GM21619 (cell line): Measurements from ENCODE around the gene ANKS3.

ENCODE experiments used
- ATAC-seq: cut with Tn5 transposase; IDR thresholded peaks from one replicate; pipeline ENCODE4 v1.9.1; 2021; ENCODE audit not compliant: unreplicated experiment

Gene ANKS3

DNA sequence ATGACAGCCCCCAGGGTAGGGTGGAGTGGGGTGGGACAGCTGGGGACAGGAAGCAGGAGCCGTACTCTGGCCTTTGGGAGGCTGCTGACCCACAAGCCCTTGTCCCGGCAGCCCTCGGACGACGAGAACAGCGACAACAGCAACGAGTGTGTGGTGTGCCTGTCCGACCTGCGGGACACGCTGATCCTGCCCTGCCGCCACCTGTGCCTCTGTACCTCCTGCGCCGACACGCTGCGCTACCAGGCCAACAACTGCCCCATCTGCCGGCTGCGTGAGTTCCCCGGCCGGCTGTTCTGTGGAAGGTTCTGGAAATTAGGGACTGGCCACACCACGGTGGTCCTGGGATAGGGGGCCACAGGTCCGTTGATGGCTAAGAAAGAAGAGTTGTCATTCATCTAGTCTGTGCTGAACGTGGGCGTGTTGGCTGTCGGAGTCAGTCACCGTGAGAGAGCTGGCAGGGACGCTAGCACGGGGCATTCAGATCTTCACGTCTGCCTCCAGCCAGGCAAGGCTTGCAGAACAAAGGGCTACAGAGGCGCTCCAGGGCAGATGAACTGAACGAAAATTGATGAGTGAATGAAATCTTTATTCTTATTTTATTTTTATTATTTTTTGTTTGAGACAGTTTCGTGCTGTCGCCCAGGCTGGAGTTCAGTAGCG, 60.6 kb downstream of the ANKS3 start:
- no peak for ATAC-seq

GRCh38 chr16:4668313-4668960, 65.6 kb downstream of the ANKS3 start:
- no peak for ATAC-seq

- ATAC-seq = no peak
Measured at GRCh38 chr16:4667203-4667963, 66.7 kb downstream of the ANKS3 start.

DNA sequence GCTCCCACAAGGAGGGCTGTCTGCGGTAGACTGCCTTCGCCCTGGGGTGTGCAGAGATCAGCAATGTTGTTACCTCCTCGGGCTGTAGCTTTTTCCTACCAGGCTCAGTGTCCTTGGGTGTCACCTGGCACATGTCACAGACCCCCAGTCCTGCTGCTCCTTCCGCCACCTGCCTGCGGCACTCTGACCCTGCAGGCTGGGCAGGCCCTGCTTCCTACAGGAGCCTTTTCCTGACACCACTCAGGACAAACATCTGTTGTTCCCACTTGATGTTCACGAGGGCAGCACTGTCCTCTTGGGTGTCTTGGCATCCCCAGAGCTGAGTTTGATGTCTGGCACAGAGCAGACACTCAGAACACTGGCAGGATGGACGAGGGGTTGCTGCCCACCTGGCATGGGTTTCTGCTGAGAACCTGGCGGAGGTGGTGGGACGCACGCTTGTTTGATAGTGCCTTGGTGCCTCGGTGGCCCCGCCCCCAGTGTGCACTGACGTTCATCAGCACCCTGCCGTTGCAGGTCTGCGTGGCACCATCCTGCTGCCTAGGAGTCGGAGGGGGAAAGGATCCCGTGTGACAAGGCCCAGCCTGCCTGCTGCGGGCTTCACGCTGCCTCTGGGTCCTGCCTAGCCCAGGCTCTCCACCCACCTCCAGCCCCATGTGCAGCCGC, 67.4 kb downstream of the ANKS3 start:
- no peak for ATAC-seq

DNA sequence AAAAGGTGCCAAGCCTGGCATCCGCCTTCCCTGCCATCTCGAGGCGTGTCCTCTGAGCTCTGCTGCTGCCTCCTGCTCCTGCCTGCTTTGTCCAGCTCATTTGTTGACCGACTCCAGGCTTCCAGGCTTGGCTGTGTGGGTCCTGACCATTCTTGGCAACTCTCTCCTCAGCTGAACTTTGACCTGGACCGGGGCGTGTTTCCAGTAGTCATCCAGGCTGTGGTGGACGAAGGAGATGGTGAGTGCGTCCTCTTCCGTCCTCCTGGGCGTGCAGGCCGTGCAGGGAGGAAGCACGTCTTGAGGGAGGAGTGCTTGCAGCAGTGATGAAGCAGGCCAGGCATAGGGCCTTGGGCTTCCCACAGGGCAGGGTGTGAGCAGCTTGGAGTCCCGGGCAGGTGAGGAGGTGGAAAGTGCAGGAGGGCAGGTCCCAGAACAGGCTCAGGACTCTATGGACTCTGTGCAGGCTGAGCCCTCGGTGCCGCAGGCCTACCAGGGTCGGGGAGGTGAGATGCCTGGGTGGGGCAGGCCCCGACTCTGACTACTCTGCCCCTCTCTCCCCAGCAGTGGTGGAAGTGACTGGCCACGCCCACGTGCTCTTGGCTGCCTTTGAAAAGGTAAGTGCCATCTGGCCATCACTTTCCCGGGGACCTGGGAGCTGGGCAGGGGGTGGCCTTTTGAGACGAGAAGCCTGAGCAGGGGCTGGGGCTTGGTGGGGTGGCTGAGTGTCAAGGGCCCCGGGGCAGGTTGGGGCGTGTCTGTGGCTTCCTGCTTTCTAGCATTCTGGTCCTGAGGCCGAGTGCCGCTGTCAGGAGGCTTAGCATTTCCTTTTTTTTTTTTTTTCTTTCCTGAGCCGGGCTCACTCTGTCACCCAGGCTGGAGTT, 69.3 kb downstream of the ANKS3 start:
- ATAC-seq = no peak

DNA sequence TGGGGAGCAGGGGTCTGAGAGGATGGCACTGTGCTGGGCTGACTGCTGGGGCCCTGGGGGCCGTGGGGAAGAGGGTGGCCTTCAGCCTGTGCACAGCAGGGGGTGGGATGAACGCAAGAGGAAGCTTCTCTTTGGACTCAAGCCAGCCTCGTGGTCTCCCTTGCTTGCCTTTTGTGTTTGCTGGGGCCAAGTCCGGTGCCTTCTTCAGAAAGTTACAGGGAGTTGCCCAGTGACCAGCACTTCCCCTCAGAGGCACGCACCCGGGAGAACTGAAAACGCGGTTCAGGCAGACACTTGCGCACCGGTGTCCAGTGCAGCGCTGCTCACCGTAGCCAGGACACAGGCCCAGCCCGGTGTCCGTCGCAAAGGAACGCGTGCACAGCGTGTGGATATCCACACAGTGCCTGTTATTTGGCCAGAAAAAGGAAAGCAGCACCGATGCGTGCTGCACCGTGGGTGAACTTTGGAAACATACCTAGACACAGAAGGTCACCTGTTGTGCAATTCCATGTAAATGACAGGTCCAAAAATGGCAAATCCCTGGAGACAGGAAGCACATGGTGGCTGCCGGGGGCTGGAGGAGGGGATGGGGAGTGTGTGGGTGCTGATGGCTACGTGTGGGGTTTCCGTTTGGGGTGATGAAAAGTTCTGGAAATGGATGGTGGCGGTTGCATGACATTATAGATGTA, 70.2 kb downstream of the ANKS3 start:
- ATAC-seq = no peak

DNA sequence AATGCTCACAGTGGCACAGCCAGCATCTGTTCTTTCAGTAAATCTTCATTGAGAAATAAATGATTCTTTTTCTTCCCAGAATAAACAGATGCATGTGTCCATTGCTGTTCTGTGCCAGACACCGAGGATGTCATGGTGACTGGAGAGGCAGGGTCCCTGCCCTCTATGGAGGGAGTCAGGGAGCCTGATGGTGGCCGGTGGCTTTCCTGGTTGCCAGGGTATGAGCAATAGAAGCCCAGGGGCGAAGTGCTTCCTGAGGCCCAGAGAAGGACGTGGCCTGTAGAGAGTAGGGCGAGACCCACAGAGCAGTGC, 70.7 kb downstream of the ANKS3 start:
- ATAC-seq = no peak

- ATAC-seq = no peak
Measured at GRCh38 chr16:4661661-4662060, 72.4 kb downstream of the ANKS3 start.

DNA sequence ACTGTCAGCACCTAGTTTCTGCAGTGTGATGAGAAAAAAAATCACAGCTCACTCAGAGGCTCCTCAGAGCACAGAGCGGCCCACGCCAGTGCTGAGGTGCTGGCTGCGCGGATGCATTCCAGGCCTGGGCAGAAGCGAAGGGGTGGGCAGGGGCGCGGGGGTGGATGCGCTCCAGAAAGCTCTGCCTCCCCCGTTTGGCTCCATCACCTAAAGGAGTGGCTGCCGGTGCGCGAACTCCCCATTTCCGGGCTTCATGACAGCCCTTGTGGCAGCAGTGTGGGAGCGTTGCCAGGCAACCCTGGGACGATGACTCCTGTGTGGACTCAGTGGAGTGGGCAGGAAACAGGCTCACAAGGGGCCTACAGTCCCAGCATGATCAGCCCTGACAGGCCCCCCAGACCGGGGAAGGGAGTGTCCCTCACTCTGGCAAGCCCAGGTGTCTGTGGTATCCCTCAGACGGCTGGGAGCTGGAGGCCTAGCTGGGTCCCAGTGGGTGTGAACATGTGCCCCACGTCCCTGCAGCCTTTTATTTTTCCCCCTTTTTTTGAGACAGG, 73.5 kb downstream of the ANKS3 start:
- ATAC-seq = no peak

GRCh38 chr16:4659363-4660353, 74.4 kb downstream of the ANKS3 start:
- ATAC-seq = no peak

- ATAC-seq = no peak
Measured at GRCh38 chr16:4656695-4657686, 77.1 kb downstream of the ANKS3 start.

DNA sequence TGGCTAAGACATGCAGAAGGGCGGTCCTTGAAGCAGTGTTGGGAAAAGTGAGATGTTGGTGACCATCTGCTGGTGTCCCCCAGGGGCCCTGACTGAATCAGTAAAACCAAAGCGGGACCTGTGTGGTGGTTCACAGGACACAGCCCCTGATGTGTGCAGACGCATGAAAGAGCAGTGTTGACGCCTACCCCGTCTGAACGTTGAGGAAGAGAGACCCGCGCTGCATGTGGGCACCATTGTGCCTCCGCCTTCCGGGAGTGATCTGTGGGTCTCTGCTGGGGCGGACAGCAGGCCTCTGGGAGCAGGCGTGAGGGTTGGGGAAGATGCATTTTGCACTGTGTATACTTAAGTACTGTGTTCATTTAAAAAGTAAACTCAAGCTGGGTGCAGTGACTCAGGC, 77.8 kb downstream of the ANKS3 start:
- ATAC-seq = no peak

- ATAC-seq = no peak
Measured at GRCh38 chr16:4655801-4656200, 78.3 kb downstream of the ANKS3 start.

- no peak for ATAC-seq
Measured at GRCh38 chr16:4654964-4655590, 79.0 kb downstream of the ANKS3 start.

GRCh38 chr16:4654011-4654963, 79.8 kb downstream of the ANKS3 start:
- no peak for ATAC-seq

DNA sequence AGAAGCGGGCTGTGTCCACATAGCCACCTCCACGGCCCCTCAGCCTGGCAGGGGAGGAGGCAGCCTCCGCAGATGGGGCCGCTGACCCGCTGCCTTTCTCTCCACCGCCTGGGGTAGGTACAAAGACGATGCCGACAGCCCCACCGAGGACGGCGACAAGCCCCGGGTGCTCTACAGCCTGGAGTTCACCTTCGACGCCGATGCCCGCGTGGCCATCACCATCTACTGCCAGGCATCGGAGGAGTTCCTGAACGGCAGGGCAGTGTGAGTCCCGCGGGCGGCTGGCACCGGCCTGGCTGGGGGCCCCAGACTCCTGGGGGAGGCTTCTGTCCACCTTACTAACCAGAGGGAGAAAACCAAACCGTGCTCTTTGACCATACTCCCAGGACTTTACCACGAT, 81.5 kb downstream of the ANKS3 start:
- no peak for ATAC-seq
